Heart left ventricle (tissue), 16 donors: Measurements from ENCODE around the gene ADGRB2. TPM values are rescaled to one million over a fixed set of nuclear protein-coding genes. Genes with fewer than 3 reads are reported as not detected.
A peak's percentile ranks its signal among the peaks of the same experiment; 100 is the strongest.

Experiments
- ATAC-seq, 4 donors: fragments of 200-7000 bp; cut with Tn5 transposase; one replicate each; pipeline ENCODE4 v1.9.1; 2020 to 2022; ENCODE audit warnings: moderate library complexity in 4 of 4, mild to moderate bottlenecking in 3 of 4, moderate number of reproducible peaks in 1 of 4
- DNase-seq, 5 donors: peaks; one replicate each; pipeline ENCODE4 v3.0.0-alpha.2; 2020
- H3K27ac ChIP-seq, 12 donors: fragments of 200-600 bp; sonication (generic) in 4 of 12; one replicate each; pipeline versions ENCODE4 v1.5.0 to v1.8.0; 2016 to 2022; ENCODE audit warnings: mild to moderate bottlenecking in 2 of 12
- H3K27me3 ChIP-seq, 9 donors: fragments of 200-600 bp; sonication (generic) in 2 of 9; one replicate each; pipeline versions ENCODE4 v1.5.1 to v1.8.0; 2016 to 2022; ENCODE audit warnings: mild to moderate bottlenecking in 3 of 9
- H3K36me3 ChIP-seq, 9 donors: fragments of 200-600 bp; sonication (generic) in 2 of 9; one replicate each; pipeline versions ENCODE4 v1.5.0 to v1.8.0; 2018 to 2022; ENCODE audit warnings: mild to moderate bottlenecking in 2 of 9
- H3K4me1 ChIP-seq, 12 donors: fragments of 200-600 bp; sonication (generic) in 4 of 12; one replicate each; pipeline versions ENCODE4 v1.5.0 to v1.8.0; 2016 to 2022; ENCODE audit warnings: mild to moderate bottlenecking in 3 of 12
- H3K4me3 ChIP-seq, 12 donors: fragments of 200-600 bp; sonication (generic) in 4 of 12; one replicate each; pipeline versions ENCODE4 v1.5.0 to v1.8.0; 2017 to 2022; ENCODE audit warnings: mild to moderate bottlenecking in 9 of 12, moderate library complexity in 4 of 12
- H3K9me3 ChIP-seq, 12 donors: fragments of 200-600 bp; sonication (generic) in 4 of 12; one replicate each; pipeline versions ENCODE4 v1.5.0 to v1.8.0; 2016 to 2022; ENCODE audit warnings: mild to moderate bottlenecking in 1 of 12
- POLR2A ChIP-seq, 2 donors: fragments of 450-650 bp; IDR thresholded peaks; one replicate each; pipeline ENCODE4 v1.6.1; 2017; ENCODE audit warnings: antibody characterized with exemption in 2 of 2, mild to moderate bottlenecking in 2 of 2, moderate library complexity in 2 of 2
- WGBS, 4 donors: extraction: QIAGEN DNeasy Blood & Tissue Kit in 2 of 4; methylation state at CpG; one replicate each; pipeline versions ENCODE4 v1.1.5 to v1.1.7; 2013 to 2018; 5-methylcytosine and 5-hydroxymethylcytosine counted together
- intact Hi-C, 10 donors: fragments of 100-400 bp; cut with DNase I; formaldehyde crosslinking; loops; one replicate each; pipeline versions ENCODE4 v1.11.1 to v1.14.2; 2022
- polyA plus RNA-seq, 2 donors: library from polyadenylated mRNA; stranded (reverse); fragments of 200-250 nt; gene quantifications; one replicate each; pipeline ENCODE4 v1.2.3, GENCODE V29; 2013
- total RNA-seq, 9 donors: library from RNA; depleted of rRNA in 2 of 9; stranded (reverse); fragments of >200 nt in 2 of 9; fragmentation: NEBNext Ultra II Directional in 3 of 9; extraction: Animal tissue kit (Norgen Biotek cat#: 25700) in 3 of 9; gene quantifications; one replicate each; pipeline versions ENCODE4 v1.1.0 to v1.2.4, GENCODE V29; 2016 to 2023
- TF ChIP-seq, protein P1 (sequence below), 12 donors: fragments of 200-600 bp; sonication (generic) in 4 of 12; IDR thresholded peaks; one replicate each; pipeline versions ENCODE4 v1.5.0 to v1.8.0; 2018 to 2022; ENCODE audit warnings: antibody characterized with exemption in 12 of 12, mild to moderate bottlenecking in 5 of 12
- donor health status: ischemic (EF 13 %, LVEDD 7.1; RV severe dilation, severe dysfunction).
- donor health status: healthy with polysubstance abuse.
- donor health status: DM: no; HTN: yes; CAD: no.
- donor health status: DM: no; HTN: no; CAD: no.
- donor health status: ischemic (EF 25% LVEDD 6.9; RV normal size, moderate dysfunction).
- donor health status: ischemic (EF 25% LVEDD 5.7; RV mildly dilated, moderate dysfunction).
- donor health status: healthy.
- donor health status: DM: yes; HTN: yes; CAD: no.
- donor health status: ischemic (EF 35%, LVEDD 5.7; RV mildly dilated, moderate dysfunction).
- donor health status: nonischemic (EF 11% LVEDD 7.7; RV severe dilation, severe dysfunction).
- donor health status: DM: yes; HTN: yes; CAD: no.
- donor health status: PGD.
- donor health status: ischemic (EF 29% LVEDD 5.4; RV normal size, mild dysfunction).
- donor health status: nonischemic (EF 23%, LVEDD 6.1; RV moderate dilation, normal function).

ADGRB2 gene
- total and polyA plus RNA-seq, 11 donors, result 1.1 to 18.5 (median 9.6) TPM

DNA sequence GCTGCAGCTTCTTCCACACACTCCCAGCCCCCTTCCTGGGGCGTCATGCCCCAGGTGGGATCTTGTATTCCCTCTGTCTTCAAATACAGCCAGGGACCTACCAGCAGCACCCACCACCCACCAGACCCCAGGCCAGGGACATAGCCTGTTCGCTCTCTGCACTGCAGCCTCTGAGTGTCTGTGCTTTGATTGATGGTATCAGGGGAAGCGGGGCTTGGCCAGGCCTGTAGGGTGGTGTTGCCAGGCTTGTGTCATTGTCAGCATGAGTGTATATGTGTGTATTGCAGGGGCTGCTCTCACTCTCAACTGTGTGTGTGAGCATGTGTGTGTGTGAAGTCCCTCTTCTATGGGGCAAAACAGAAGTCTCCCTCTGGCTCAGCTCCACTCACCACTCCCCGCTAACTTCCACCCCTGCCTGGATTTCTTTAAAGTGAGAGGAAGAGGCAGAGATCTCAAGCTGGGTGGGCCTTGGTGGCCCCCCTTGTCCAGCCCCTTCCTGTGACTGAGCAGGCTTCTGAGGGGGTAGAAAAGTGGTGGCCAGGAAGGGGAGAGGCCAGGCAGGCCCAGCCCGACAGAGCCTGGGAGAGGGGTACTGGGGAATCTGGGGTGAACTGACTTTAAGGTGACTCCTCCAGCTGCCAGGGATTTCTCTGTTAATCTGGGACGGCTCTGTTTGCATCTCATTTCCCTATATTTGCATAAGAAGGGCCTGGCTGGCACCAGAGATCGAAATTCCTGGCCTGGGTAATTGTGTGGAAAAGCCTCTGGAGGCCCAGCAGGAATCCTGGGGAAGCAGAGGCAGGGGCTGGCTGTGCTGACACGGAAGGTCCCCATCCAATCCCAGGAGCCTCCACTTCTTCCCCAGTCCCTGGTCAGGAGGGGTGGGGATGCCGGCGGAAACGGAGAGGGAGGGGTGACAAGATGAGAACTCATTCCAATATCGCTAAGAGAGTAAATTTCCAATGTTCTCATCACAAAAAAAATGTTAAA lies 18.6 kb upstream of the ADGRB2 start:
- 52 to 64% (median 56%) methylated on average over 9 to 12 of the region's 12 CpGs for WGBS, 4 donors
- DNase-seq, result peak in 1 of 5 donors; percentile 26
- Histone ChIP-seq H3K27me3 (no peaks in the 10 kb centered on the region), H3K36me3 (no peaks in the 10 kb centered on the region), H3K4me3 (no peak overlapping the region), H3K4me1 (peaks cover 0 to 23% (median 13%) of the 10 kb centered on the region in 12 donors), H3K9me3 (no peaks in the 10 kb centered on the region), H3K27ac (peak overlapping the region in 5 of 12 donors; percentile 8 to 48 (median 27))
- TF ChIP-seq, protein P1, sequence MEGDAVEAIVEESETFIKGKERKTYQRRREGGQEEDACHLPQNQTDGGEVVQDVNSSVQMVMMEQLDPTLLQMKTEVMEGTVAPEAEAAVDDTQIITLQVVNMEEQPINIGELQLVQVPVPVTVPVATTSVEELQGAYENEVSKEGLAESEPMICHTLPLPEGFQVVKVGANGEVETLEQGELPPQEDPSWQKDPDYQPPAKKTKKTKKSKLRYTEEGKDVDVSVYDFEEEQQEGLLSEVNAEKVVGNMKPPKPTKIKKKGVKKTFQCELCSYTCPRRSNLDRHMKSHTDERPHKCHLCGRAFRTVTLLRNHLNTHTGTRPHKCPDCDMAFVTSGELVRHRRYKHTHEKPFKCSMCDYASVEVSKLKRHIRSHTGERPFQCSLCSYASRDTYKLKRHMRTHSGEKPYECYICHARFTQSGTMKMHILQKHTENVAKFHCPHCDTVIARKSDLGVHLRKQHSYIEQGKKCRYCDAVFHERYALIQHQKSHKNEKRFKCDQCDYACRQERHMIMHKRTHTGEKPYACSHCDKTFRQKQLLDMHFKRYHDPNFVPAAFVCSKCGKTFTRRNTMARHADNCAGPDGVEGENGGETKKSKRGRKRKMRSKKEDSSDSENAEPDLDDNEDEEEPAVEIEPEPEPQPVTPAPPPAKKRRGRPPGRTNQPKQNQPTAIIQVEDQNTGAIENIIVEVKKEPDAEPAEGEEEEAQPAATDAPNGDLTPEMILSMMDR (IDR thresholded peaks at IDR 0.05), result no peak
- TF ChIP-seq POLR2A (IDR thresholded peaks at IDR 0.05), result no peak
- intact Hi-C loops, result loop anchor here in 6 of 10 donors (10.0 kb wide), 5 partner anchors 68 to 388 kb away; no protein-coding TSS in a partner anchor
- ATAC-seq, result peak in 1 of 4 donors; percentile 31

DNA sequence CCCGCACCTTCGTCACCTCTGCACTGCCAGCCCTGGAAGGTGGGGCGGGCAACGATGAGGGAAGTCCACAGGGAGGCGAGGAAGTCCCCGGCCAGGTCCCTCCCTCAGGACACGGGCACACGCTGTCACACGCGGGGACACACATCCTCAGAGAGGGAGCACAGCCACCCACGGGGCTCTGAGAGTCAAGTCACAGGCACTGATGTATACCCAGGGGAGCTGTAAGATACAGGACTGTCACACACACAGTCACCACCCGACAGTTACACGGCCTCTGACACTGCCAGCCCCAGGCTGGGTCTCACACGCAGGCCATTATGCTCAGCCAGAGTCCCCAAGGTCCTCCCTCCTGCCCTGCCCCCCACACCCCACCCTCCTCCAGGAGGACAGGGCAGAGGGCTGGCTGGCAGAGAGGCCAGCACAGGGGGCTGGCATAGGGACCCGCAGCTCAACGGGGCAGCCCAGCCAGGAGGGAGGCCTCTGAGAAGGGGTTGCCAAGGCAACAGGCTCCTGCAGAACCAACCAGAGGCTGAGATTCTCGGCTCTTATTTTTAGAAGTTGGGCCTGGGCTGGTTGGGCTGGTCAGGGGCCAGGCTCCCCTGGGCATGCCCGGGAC lies 17.7 kb upstream of the ADGRB2 start:
- ATAC-seq, result peak in 3 of 4 donors; percentile 22 to 44 (median 30)
- WGBS, 4 donors, result 29 to 40% (median 34%) methylated on average over 16 to 18 of the region's 18 CpGs

DNA sequence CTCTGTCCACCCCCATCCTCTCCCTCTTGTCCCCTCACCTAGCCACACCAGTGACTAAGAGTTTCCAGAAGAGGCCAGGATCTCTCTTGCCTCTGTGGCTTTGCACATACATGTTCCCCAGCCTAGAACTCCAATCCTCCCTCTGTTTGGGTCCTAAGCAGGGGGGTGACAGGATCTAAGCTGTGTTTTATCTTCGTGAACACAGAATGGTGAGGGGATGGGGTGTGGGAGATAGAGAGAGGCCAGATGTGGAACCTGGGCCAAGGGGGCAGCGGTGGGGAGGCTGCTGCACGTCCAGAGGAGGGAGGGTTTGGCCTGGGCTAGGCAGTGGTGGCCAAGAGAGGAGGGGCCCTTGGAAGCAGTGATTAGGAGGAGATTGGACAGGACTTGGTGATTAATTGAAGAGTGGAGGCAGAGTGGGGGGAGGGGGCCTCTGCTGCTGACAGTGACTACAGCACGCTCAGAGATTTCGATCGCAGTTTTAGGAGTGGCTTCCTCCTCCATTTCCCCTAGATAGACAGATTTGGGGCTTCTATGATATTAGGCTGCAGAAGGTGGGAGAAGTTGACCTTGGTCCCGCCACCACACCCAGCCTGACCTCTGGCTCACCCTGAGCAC lies 17.1 kb upstream of the ADGRB2 start:
- Histone ChIP-seq H3K27me3 (peaks cover 0 to 7% (median 0%) of the 10 kb centered on the region in 9 donors), H3K27ac (no peak overlapping the region), H3K4me1 (peaks cover 0 to 23% (median 13%) of the 10 kb centered on the region in 12 donors), H3K36me3 (no peaks in the 10 kb centered on the region), H3K9me3 (no peaks in the 10 kb centered on the region), H3K4me3 (no peak overlapping the region)
- peak in 1 of 4 donors; percentile 10 for ATAC-seq
- 50 to 55% (median 53%) methylated on average over 7 of the region's 7 CpGs for WGBS, 4 donors
- intact Hi-C loops, result loop anchor here in 6 of 10 donors (10.0 kb wide), 5 partner anchors 66 to 386 kb away; no protein-coding TSS in a partner anchor
- DNase-seq, result peak in 1 of 5 donors; percentile 13
- TF ChIP-seq POLR2A (IDR thresholded peaks at IDR 0.05), result no peak
- TF ChIP-seq, protein P1 (IDR thresholded peaks at IDR 0.05), result no peak

More for the DNA sequence above, 17.7 kb upstream of the ADGRB2 start:
- TF ChIP-seq, protein P1 (IDR thresholded peaks at IDR 0.05), result no peak
- no peak for TF ChIP-seq POLR2A (IDR thresholded peaks at IDR 0.05)
- DNase-seq, result peak in 1 of 5 donors; percentile 33
- H3K9me3 ChIP-seq, result no peaks in the 10 kb centered on the region
- no peak overlapping the region for H3K4me3 ChIP-seq
- no peaks in the 10 kb centered on the region for H3K36me3 ChIP-seq
- intact Hi-C loops, result loop anchor here in 6 of 10 donors (10.0 kb wide), 5 partner anchors 67 to 387 kb away; no protein-coding TSS in a partner anchor
- peaks cover 0 to 23% (median 13%) of the 10 kb centered on the region in 12 donors for H3K4me1 ChIP-seq
- H3K27me3 ChIP-seq, result peaks cover 0 to under 1% (median 0%) of the 10 kb centered on the region in 9 donors
- no peak overlapping the region for H3K27ac ChIP-seq
